Thymus (tissue), 14 donors: ENCODE measurements around the gene PBX1. TPM values are rescaled to one million over a fixed set of nuclear protein-coding genes. Genes with fewer than 3 reads are reported as not detected.

Source experiments
- DNase-seq, 9 donors: peaks; one replicate each; pipeline ENCODE4 v3.0.0-alpha.2; 2013; ENCODE audit warnings: low spot score in 9 of 9, low read depth in 6 of 9, missing footprints in 1 of 9
- H3K27ac ChIP-seq, 2 donors: one replicate each; pipeline ENCODE4 v1.5.1; 2013; ENCODE audit warnings: control low read depth in 1 of 2, low read depth in 1 of 2, low read length in 1 of 2, mild to moderate bottlenecking in 1 of 2, moderate library complexity in 1 of 2
- H3K27me3 ChIP-seq, 2 donors: one replicate each; pipeline ENCODE4 v1.5.1; 2013; ENCODE audit warnings: low read length in 1 of 2; ENCODE audit not compliant: control insufficient read depth in 2 of 2, insufficient read depth in 1 of 2
- H3K36me3 ChIP-seq, 2 donors: one replicate each; pipeline ENCODE4 v1.5.1; 2013; ENCODE audit warnings: low read length in 1 of 2, mild to moderate bottlenecking in 1 of 2, moderate library complexity in 1 of 2; ENCODE audit not compliant: control insufficient read depth in 2 of 2, insufficient read depth in 2 of 2
- H3K4me1 ChIP-seq, 2 donors: one replicate each; pipeline ENCODE4 v1.5.1; 2013; ENCODE audit warnings: low read length in 2 of 2; ENCODE audit not compliant: control insufficient read depth in 2 of 2, insufficient read depth in 2 of 2
- H3K4me3 ChIP-seq, 2 donors: one replicate each; pipeline ENCODE4 v1.5.1; 2013; ENCODE audit warnings: low read length in 2 of 2, control low read depth in 1 of 2, mild to moderate bottlenecking in 1 of 2
- H3K9me3 ChIP-seq, 2 donors: one replicate each; pipeline ENCODE4 v1.5.1; 2013; ENCODE audit warnings: low read length in 1 of 2, mild to moderate bottlenecking in 1 of 2; ENCODE audit not compliant: control insufficient read depth in 2 of 2, insufficient read depth in 1 of 2
- WGBS: extraction: QIAGEN DNeasy Blood & Tissue Kit; methylation state at CpG from one replicate; pipeline ENCODE4 v1.1.7; 2013; 5-methylcytosine and 5-hydroxymethylcytosine counted together
- long read RNA-seq, 10 donors: transcript quantifications; one replicate each; lab custom pipeline, GENCODE V29; 2026
- polyA plus RNA-seq: library from polyadenylated mRNA; stranded (reverse); fragments of 200-250 nt; gene quantifications from one replicate; pipeline ENCODE4 v1.2.3, GENCODE V29; 2013
- total RNA-seq: library from RNA; stranded (reverse); fragments of 120-200 nt; gene quantifications from one replicate; pipeline ENCODE4 v1.2.4, GENCODE V29; 2013
- donor health status: healthy.

The PBX1 gene
- 12.7 TPM for total RNA-seq
- 12.9 TPM for polyA plus RNA-seq
- long read RNA-seq, donor 1 = 0 reads
- long read RNA-seq, donor 2, full-length matches to known transcripts = 18 of 35 reads
- long read RNA-seq, donor 2, partial matches to known transcripts = 17 of 35 reads
- long read RNA-seq, donor 2, other reads (novel, unspliced or antisense) = 0 of 35 reads
- long read RNA-seq, donor 3, full-length matches to known transcripts = 3 of 3 reads
- long read RNA-seq, donor 3, partial matches to known transcripts = 0 of 3 reads
- long read RNA-seq, donor 3, other reads (novel, unspliced or antisense) = 0 of 3 reads
- long read RNA-seq, donor 4, full-length matches to known transcripts = 3 of 3 reads
- long read RNA-seq, donor 4, partial matches to known transcripts = 0 of 3 reads
- long read RNA-seq, donor 4, other reads (novel, unspliced or antisense) = 0 of 3 reads
- long read RNA-seq, donor 5, full-length matches to known transcripts = 12 of 53 reads
- long read RNA-seq, donor 5, partial matches to known transcripts = 41 of 53 reads
- long read RNA-seq, donor 5, other reads (novel, unspliced or antisense) = 0 of 53 reads
- long read RNA-seq, donor 6, full-length matches to known transcripts = 8 of 15 reads
- long read RNA-seq, donor 6, partial matches to known transcripts = 7 of 15 reads
- long read RNA-seq, donor 6, other reads (novel, unspliced or antisense) = 0 of 15 reads
- long read RNA-seq, donor 7, full-length matches to known transcripts = 5 of 5 reads
- long read RNA-seq, donor 7, partial matches to known transcripts = 0 of 5 reads
- long read RNA-seq, donor 7, other reads (novel, unspliced or antisense) = 0 of 5 reads
- long read RNA-seq, donor 8, full-length matches to known transcripts = 3 of 11 reads
- long read RNA-seq, donor 8, partial matches to known transcripts = 8 of 11 reads
- long read RNA-seq, donor 8, other reads (novel, unspliced or antisense) = 0 of 11 reads
- long read RNA-seq, donor 9, full-length matches to known transcripts = 3 of 3 reads
- long read RNA-seq, donor 9, partial matches to known transcripts = 0 of 3 reads
- long read RNA-seq, donor 9, other reads (novel, unspliced or antisense) = 0 of 3 reads
- long read RNA-seq, donor 10, full-length matches to known transcripts = 5 of 10 reads
- long read RNA-seq, donor 10, partial matches to known transcripts = 5 of 10 reads
- long read RNA-seq, donor 10, other reads (novel, unspliced or antisense) = 0 of 10 reads

DNA sequence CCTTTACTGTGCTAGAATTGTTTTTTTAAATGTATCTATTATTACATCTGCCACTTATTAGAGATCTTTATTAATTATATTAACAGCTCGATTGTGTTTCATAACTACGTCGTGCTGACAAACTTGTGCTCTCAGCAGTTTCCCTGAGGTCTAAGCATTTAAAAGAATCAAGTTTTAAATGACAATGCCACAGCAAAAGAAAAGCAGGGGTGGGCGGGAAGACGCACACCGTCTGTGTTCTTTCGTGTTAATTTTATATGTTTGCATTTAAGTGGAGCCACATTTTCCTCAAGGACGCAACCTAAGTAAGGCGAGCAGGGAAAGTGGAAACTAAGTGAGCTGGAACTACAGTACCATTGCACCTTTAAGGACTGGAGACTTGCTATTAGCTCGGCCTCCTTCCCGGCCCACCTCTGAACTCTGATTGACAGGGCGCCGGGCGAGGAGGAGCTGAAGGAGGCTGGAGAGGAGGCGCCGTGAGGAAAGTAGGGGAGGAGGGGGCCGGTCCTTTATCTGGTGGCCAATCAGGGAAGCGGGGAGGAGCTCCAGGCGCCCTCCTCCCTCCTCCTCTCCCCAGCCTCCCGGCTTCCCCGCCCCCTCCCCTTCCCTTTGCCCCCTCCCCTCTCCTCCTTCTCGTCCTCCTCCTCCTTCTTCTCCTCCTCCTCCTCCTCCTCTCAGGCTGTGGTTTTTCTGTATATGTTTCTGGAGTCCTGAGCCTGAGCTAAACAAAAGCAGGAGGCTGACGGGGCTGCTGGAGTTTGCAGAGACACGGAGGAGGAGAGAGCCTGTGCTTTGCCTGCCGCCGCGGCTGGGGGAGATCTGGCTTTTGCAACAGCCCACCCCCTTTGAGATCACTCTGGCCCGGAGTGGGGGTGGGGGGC lies at the start of gene PBX1:
Gene PBX1 (plus strand): TSS at position 724 of the 881 bp plus-strand sequence.
- Histone ChIP-seq H3K4me3 (peak within 1 kb of the TSS; percentile 38 to 45), H3K4me1 (no peaks in the 10 kb centered on the region), H3K27ac (peak within 1 kb of the TSS in 1 of 2 donors; percentile 40), H3K9me3 (no peaks in the 10 kb centered on the region), H3K27me3 (peaks cover 19 to 24% of the 10 kb centered on the region in 2 donors), H3K36me3 (no peaks in the 10 kb centered on the region)
- DNase-seq = peak; percentile 30 to 88 (median 70)
- 1% methylated on average over 28 of the region's 28 CpGs for WGBS

DNA sequence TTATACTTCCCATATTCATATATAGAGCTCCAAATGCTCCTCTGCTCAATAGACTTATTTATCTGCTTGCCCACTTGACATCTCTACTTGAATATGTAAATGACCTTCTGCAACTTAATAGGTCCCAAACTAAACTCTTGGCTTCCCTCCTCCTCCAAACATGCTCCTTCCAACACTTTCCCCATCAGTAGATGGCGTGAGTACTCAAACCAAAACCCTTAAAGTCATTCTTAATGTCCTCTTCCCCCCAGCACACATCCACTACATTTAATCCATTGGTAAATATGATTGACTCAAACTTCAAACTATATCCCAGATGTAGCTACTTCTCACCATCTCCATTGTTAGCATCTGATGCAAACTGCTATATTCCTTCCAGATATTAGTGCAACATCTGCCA lies 48.5 kb upstream of the PBX1 start:
- H3K27me3 ChIP-seq = no peaks in the 10 kb centered on the region
- peak overlapping the region in 1 of 2 donors; percentile 33 for H3K27ac ChIP-seq
- no peaks in the 10 kb centered on the region for H3K9me3 ChIP-seq
- no peaks in the 10 kb centered on the region for H3K36me3 ChIP-seq
- H3K4me3 ChIP-seq = no peak overlapping the region
- no peaks in the 10 kb centered on the region for H3K4me1 ChIP-seq
- 94% methylated on average over 1 of the region's 1 CpG for WGBS
- no peak for DNase-seq

DNA sequence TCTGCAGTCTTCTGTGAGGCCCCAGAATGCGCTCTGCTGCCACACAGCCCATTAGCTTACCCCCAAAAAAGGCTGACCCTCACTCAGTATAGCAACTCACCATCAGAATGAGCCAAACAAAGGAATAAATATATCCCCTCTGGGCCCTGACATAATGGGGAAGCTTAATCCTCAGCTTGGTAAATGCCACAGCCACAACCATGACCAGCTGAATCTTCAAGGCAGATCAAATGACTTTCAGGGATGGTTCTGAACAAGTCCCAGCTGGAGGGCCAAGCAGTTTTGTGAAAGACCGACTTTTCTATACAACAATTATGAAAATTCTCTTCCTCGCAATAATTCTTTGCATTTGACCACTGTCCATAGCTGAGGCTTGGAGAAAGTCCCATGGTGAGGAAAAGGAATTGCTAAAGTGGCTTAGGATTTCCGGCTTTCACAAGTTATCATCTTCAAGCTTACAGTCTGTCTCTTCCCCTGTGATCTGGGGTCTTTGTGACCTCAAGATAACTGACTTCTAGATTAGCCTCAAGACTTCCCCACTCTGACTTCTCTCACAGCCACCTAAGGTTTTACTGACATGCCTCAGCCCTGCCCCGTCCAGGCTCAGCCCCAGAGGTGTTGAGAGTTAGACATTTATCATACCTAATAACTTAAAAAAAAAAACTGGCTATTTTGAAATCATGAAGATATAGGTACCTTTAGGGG lies 47.8 kb upstream of the PBX1 start:
- 89% methylated on average over 5 of the region's 5 CpGs for WGBS

DNA sequence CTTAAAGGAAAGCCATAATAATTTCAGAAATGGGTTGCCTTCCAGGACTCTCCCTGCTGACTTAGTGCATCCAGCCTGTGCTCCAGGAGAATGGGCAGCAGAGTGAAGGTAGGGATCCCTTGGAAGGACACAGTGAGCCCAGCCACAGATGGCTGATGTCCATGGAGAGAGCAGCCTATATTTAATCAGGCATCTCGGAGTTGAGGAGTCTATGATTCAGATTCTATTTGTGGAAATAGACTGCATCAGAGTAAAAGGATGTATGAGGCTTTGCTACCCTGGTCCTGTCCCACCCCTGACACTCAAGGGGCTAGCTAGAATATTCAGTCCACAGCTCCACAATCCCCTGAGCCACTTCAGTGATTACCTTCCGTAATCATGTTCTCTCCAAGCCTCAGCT lies 43.8 kb upstream of the PBX1 start:
- H3K36me3 ChIP-seq = no peaks in the 10 kb centered on the region
- no peaks in the 10 kb centered on the region for H3K9me3 ChIP-seq
- peak overlapping the region in 1 of 2 donors; percentile 41 for H3K27ac ChIP-seq
- no peaks in the 10 kb centered on the region for H3K27me3 ChIP-seq
- H3K4me1 ChIP-seq = no peaks in the 10 kb centered on the region
- 91% methylated on average over 2 of the region's 2 CpGs for WGBS
- no peak overlapping the region for H3K4me3 ChIP-seq
- no peak for DNase-seq

More for the DNA sequence above, 47.8 kb upstream of the PBX1 start:
- DNase-seq = peak in 1 of 9 donors; percentile 4
- Histone ChIP-seq H3K36me3 (no peaks in the 10 kb centered on the region), H3K4me3 (no peak overlapping the region), H3K27me3 (no peaks in the 10 kb centered on the region), H3K4me1 (no peaks in the 10 kb centered on the region), H3K27ac (peak overlapping the region; percentile 20 to 33), H3K9me3 (no peaks in the 10 kb centered on the region)

DNA sequence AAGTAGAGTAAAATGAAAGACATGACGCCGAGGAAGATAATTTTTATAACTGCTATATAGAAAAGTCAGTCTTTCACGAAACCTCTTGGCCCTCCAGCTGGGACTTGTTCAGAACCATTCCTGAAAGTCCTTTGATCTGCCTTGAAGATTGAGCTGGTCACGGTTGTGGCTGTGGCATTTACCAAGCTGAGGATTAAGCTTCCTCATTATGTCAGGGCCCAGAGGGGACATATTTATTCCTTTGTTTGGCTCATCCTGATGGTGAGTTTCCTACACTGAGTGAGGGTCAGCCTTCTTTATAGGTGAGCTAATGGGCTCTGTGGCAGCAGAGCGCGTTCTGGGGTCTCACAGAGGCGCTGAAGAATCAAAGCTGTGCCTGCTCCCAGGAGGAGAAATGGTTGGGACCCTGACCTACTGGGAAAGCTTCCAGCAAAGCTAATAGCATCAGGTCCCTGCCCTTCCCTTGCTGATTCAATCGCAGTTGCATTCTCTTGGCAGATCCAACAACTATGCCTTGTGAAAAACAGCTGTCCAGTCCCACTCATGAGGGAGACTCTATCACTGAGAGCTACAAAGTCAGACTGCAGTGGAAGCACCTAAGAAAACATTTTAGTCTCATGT lies 43.2 kb upstream of the PBX1 start:
- Histone ChIP-seq H3K36me3 (no peaks in the 10 kb centered on the region), H3K27ac (peak overlapping the region in 1 of 2 donors; percentile 41), H3K27me3 (no peaks in the 10 kb centered on the region), H3K9me3 (no peaks in the 10 kb centered on the region), H3K4me1 (no peaks in the 10 kb centered on the region), H3K4me3 (no peak overlapping the region)
- no peak for DNase-seq
- 88% methylated on average over 8 of the region's 8 CpGs for WGBS

DNA sequence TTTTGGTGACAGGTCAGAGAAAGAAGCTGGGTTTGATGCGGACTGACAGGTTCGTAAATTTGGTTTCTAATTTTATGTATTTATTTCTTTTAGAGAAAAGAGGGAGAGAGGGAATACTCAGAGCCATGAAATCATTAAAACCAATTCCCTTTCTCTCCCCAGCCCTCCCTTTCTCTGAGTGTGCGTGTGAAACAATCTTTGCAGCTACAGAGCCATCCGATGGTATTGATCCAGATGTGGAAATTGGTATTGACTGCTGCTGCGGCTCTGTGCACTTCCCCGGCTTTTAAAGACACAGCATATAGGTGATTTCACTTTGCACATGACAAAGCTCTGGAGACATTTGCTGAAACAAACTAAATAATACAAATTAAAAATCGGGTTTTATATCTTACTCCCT lies 42.4 kb upstream of the PBX1 start:
- no peaks in the 10 kb centered on the region for H3K27me3 ChIP-seq
- H3K27ac ChIP-seq = no peak overlapping the region
- H3K9me3 ChIP-seq = no peaks in the 10 kb centered on the region
- H3K4me3 ChIP-seq = no peak overlapping the region
- no peaks in the 10 kb centered on the region for H3K4me1 ChIP-seq
- 96% methylated on average over 7 of the region's 7 CpGs for WGBS
- no peak for DNase-seq
- H3K36me3 ChIP-seq = no peaks in the 10 kb centered on the region

DNA sequence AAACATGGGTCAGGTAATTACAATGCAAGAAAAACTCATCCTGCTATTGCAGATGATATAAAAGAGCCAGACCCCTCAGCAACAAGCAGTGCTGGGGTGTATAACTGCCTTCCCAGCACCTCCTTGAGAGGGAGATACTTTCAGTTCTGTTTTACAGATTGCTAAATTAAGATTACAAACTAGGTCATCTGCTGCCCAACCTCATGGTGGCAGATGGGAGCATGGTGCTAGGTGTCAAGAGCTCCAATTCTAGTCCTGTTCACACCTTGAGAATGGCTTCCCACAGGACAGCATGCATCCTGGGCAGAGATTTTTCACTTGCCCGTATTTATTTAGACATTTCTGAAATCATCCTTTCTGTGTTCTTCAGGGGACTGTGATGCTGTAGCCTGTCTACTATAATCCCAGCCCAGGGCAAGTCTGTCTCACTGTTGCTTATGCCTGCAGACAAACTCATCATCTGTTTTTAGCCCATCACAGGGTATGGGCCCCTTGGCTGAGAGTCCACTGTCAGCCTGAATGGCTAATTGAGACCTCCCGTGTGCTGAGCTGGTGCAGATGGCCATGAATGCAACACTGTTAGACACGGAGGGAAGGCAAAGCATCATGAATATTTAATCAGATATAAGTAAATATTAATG lies 40.2 kb upstream of the PBX1 start:
- no peaks in the 10 kb centered on the region for H3K36me3 ChIP-seq
- WGBS = 94% methylated on average over 3 of the region's 3 CpGs

More for the DNA sequence above, 40.2 kb upstream of the PBX1 start:
- Histone ChIP-seq H3K27me3 (no peaks in the 10 kb centered on the region), H3K9me3 (no peaks in the 10 kb centered on the region), H3K4me3 (no peak overlapping the region), H3K27ac (no peak overlapping the region), H3K4me1 (no peaks in the 10 kb centered on the region)
- DNase-seq = no peak
